GM18508 (cell line): Measurements from ENCODE around the gene OR2AT4.
"Not testable (repeated sequence)": the region's sequence is repeated elsewhere in the genome, so short reads cannot be mapped to it uniquely, and the experiment has no call there.

Source experiments
- ATAC-seq: cut with Tn5 transposase; IDR thresholded peaks from one replicate; pipeline ENCODE4 v1.9.1; 2021; ENCODE audit warnings: moderate number of reproducible peaks; ENCODE audit not compliant: insufficient read depth, unreplicated experiment

Gene OR2AT4

GRCh38 chr11:75096456-75097172 is at the start of gene OR2AT4:
Gene OR2AT4 (minus strand): TSS chr11:75096876.
- ATAC-seq, result no peak

GRCh38 chr11:75145972-75146519 is 49.4 kb upstream of the OR2AT4 start:
- no peak for ATAC-seq

GRCh38 chr11:75145196-75145971 is 48.7 kb upstream of the OR2AT4 start:
- no peak for ATAC-seq

GRCh38 chr11:75144716-75145014 is 48.0 kb upstream of the OR2AT4 start:
- no peak for ATAC-seq

GRCh38 chr11:75143420-75143731 is 46.7 kb upstream of the OR2AT4 start:
- no peak for ATAC-seq

GRCh38 chr11:75142714-75143419 is 46.2 kb upstream of the OR2AT4 start:
- peak; percentile 57 for ATAC-seq

GRCh38 chr11:75141166-75141565 is 44.5 kb upstream of the OR2AT4 start:
- no peak for ATAC-seq

GRCh38 chr11:75140269-75141138 is 43.8 kb upstream of the OR2AT4 start:
- no peak for ATAC-seq

- ATAC-seq, result no peak
Measured at GRCh38 chr11:75135651-75136050, 39.0 kb upstream of the OR2AT4 start.

GRCh38 chr11:75135021-75135650 is 38.5 kb upstream of the OR2AT4 start:
- no peak for ATAC-seq

GRCh38 chr11:75133976-75134375 is 37.3 kb upstream of the OR2AT4 start:
- no peak for ATAC-seq

GRCh38 chr11:75132080-75132479 is 35.4 kb upstream of the OR2AT4 start:
- ATAC-seq, result no peak

- no peak for ATAC-seq
Measured at GRCh38 chr11:75126564-75126963, 29.9 kb upstream of the OR2AT4 start.

- ATAC-seq, result no peak
Measured at GRCh38 chr11:75118577-75118976, 21.9 kb upstream of the OR2AT4 start.

GRCh38 chr11:75114465-75114864 is 17.8 kb upstream of the OR2AT4 start:
- no peak for ATAC-seq

- ATAC-seq, result no peak
Measured at GRCh38 chr11:75113030-75113429, 16.4 kb upstream of the OR2AT4 start.

- no peak for ATAC-seq
Measured at GRCh38 chr11:75112200-75112599, 15.5 kb upstream of the OR2AT4 start.

- ATAC-seq, result no peak
Measured at GRCh38 chr11:75107187-75107586, 10.5 kb upstream of the OR2AT4 start.

GRCh38 chr11:75105967-75106681 is 9.4 kb upstream of the OR2AT4 start:
- ATAC-seq, result not testable (repeated sequence)
